ENCODE results near the gene ETNK2.

Gene ETNK2

DNA sequence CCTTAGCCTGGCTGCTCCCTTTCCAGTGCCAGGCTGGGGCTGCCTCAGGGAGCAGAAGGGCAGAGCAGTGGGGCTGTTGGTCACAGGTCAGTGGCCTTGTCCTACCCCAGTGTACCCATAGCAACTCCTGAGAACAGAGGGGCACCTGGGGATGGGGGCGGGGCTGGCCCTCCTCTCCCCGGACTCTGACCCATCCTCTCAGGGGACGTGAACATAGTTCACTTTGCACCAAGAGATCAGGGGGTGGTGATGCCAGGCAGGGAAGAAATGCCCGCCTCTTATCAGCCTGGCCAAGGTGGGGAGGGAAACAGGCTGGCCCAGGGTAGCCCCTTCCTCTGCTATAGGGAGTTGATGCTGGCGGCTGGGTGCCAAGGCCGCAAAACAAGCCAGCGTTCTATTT is 4.9 kb downstream of the ETNK2 start:
- no peak for DNase-seq

DNA sequence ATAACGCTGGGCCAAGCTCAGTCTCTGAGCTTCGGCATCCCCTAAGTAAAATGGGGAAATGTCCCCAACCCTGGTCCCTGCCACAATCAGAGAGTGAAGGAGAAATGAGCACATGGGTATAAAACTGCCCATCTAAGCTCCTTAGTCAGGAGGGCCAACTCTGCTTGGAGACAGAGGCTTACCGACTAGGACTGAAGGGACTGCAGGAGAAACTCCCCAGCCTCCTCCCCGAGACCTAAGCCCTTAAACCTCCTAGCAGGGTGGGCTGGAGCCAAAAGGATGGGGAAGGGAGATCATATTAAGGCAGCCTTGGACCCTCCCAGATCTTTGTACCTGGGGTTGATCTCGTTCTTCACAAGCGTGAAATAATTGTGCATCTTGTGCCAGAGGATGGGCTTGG is 5.5 kb downstream of the ETNK2 start:
- DNase-seq = no peak

DNA sequence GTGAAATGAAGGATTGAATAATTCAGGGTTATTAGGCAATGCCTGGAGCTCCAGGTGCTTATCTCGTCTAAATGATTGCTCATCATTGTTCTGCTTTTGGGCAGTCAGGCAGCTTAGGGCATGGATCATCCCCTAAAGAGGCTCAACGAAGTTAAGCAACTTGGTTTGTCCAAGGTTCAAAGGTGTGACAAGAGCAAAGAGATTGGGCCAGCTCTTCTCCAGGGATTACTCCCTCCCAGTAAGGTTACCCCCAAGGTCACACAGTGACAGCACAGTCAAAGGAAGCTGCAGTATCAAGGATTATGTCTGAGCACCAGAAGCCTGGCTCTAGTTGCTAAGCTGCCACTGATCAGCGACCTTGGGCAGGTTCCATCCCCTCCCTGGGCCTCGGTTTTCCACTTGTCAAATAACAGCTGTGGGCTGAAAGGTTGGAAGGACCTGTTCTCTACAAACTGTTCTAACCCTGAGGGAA is 6.8 kb downstream of the ETNK2 start:
- no peak for DNase-seq

DNA sequence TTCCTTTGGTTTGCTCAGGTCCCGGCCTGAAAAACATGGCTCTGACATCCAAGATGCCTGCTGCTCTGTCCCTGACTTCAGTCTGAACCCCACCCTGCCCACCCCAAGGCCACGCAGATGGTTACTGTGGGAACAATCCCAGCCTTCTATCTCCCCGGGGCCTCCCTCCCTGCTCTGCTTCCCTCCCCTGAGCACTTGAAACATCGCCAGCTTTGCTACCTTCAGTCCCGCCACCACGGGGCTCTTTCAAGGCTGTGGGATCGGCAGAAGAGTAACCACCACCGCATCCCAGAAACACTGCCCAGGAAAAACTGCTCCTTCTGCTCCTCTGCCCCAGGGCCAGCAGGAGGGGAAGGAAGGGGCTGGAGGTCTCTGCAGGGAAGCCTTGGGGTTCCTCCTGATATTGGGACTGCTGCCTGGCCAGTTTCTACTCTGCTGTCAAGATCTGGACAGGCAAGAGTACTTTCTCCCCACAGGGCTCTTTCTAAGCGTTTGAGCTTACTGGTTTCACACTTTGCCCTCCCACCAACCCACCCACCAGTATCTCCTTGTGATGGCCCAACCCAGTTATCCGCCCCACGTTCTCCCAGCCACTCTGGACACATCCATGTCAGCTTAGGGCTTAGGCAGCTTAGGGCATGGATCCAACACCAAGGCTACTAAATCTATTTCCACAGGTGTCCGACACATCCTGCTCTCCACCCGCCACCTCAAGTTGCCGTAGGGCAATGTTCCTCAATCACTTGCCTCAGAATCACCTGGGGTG is 8.4 kb downstream of the ETNK2 start:
- DNase-seq = no peak

DNA sequence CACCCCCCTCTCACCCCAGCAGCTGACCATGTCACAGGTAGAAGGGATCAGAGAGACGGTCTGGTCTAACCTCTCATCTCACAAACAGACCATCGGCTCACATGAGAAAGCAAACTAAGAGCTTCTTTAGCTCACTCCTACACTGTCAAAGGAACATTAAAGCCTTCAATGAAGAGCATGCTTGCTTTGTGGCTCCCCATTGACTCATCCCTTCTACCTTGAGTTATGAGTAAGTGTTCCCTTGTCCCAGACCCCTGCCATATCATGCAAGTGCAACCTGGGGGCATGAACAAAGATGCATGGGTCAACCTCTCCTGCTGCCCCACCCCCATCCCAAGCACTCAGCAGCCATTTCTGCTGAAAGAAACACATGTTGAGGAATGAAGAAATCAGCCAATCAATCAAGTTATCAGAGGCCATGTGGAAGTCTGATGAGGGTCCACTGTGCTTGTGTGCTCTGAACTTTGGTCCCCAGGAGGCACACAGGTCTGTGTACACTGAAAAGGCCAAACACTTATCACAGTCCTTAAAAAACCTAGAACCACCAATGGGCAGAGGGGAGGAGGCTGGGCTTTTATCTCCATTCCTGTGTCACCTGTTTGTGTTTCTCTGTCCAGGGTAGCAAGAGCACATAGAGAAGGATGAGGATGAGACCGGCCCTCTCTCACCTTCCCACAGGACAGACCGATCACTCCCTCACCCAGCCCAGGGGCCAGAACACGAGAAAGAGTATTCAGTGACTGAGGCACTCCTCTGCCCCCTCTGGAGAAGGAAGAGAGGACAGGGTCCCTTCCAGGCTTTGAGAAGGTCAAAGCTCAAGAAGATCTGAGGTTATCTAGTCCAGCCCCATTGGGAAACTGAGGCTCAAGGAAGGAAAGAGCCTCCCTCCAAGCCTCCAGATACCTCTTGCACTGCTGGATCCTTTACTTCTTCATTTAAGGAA is 9.5 kb downstream of the ETNK2 start:
- DNase-seq = no peak

DNA sequence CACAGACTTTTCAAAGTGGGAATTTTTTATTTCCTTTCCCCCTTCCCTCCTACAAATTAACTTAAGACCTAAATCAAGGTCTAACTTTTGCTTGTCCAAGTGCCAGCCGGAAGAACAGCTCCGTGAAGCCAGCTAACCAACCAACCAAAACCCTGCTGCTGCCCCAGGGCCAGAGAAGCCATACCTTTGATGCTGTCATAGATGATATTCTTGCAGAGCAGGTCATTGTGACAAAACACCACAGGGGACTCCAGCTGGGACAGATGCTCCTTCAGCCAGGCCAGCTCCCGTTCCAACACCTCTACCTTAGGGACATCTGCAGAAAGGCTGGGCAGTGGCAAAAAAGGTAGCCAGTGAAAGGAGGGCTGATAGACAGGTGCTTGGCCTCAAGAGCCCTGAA is 10.7 kb downstream of the ETNK2 start:
- DNase-seq = no peak

DNA sequence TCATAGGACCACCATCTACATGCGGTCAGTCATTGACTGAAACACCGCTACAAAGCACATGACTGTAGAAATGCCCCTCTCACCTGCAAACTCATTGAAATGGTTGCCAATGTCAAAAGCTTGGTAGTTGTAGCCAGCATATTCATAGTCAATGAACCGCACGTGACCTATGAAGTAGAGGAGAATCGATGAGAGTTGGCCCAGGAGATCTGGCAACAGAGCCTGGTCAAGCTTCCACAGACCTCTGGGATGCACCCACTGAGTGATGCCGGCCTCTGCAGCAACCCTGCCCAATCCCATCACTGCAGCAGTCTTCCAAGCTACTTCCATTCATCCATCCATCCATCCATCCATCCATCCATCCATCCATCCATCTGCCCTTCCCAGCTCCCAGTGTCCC is 11.9 kb downstream of the ETNK2 start:
- DNase-seq = no peak

DNA sequence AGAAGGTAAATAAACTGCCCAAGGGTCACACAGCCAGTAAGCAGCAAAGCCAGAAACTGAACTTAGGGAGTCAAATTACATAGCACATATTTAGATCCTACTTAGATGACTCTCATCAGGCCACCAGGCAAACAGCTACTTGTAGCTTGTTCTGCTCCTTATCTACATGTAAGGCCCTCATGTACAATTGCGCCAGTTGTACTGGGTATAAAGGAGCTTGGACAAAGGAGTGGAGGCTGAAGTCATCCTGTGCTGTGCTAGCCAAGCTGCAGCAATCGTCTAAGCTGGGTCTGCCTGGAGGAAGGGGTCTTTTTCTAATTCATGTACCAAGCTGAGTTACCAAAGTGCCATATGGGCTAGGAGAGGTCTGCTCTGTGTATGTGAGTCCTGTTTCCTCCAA is 12.8 kb downstream of the ETNK2 start:
- no peak for DNase-seq

DNA sequence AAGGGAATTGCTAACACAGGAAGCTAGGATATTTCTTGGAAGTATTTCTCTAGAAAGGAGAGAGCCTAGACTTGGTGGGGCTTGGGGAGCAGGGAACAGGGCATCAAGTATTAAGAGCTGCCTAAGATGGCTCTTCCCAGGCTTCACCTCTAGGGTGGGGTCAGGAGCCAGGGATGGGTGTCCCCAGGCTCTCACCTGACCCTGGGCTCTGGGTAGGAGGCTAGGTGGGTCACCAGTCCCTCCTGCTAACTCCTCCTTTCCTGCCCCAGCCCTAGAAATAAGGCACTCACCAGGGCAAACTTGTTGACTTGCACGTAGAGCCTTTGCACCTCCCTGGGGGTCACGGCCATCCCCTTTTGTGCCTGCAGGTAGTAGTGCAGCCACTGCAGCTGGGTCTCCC is 15.0 kb downstream of the ETNK2 start:
- DNase-seq = no peak

DNA sequence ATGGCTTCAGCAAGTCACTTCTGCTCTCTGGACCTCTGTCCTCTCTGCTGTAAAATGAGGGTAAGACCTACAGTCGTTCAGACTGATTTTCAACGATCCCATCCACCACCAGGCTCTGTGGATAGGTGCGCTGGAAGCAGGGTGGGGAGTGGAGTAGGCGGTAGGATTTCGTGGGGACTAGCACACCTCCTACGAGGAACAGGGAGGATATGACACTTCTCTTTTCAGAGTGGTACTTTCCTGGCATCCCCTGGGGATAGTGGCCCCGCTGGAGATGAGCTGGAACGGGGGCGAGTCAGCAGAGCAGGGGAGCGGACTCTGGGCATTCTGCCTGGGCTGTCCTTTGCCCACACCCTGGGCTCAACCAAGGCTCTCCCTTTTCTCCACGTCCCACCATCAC is 17.7 kb downstream of the ETNK2 start:
- no peak for DNase-seq

DNA sequence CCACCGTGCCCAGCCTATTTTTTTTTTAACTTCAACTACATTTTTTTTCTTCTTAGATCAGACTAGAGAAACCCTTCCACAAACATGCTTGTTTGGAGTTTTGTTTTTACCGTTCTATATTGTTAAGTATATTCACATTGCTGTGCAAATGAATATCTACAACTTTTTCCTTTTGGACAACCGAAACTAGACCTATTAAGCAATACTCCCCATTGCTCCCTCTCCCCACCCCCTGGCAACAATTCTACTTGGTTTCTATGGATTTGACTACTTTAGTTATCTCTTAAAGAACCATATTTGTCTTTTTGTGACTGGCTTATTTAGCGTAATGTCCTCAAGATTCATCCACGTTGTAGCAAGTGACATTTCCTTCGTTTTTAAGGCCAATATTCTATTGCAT is 19.1 kb downstream of the ETNK2 start:
- DNase-seq = no peak

DNA sequence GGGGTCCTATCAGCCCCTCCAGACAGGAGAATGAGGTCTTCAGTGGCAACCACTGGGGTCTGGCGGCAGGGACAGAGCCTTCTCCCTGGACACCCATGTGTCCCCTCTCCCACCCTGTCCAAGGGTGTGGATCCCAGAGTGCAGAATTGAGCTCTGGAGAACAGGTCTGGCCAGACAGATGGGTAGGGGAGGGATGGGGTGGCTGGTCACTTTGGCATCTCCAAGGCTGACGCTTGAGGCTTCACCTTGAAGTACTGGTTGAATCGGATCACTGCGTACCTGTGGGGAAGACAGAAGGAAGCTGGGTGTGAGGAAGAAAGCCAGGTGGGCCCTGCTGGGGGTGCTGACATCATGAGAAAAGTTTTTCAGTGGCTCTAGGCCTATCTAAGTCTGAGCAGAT is 19.9 kb downstream of the ETNK2 start:
- no peak for DNase-seq

DNA sequence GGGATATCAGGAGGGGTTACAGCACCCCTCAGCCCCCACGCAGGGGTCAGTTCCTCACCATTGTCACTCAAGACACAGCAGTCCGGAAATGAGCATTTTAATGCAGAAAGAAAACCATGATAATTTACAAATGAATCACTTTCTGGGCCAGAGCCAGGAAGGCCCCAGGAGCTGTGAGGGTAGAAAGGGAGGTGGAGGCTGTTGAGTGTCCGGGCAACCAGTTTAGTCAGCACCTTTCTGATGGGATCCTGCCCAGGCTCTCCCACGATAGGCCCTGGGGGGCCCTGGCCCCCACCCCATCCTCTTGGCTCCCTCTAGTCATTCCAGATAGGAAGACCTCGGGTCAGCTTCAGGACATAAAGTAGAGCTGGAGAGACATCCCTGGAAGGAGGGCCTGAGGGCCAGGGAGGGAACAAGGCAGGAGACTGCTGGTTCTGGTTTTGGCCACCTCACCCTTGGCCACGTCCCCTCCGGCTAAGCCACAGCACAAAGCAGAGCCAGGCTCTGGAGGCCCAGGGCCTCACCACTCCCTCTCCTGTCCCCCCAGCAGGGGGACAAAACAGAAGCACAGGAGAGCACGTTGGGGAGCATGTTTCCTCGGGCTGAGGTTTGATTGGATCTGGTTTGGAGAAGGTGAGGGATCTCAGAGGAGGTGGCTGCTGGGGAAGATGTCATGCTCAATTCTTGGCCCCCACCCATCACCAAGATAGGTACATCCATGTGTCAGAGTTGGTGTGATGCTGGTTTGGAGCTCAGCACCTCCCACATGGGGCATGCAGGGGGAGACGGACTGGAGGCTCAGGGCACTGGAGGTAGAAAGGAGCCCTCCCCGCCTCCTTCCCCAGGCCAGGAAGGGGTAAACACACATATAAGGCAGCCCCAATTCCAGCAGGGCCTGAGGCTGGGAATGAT is 20.6 kb downstream of the ETNK2 start:
- DNase-seq = no peak

DNA sequence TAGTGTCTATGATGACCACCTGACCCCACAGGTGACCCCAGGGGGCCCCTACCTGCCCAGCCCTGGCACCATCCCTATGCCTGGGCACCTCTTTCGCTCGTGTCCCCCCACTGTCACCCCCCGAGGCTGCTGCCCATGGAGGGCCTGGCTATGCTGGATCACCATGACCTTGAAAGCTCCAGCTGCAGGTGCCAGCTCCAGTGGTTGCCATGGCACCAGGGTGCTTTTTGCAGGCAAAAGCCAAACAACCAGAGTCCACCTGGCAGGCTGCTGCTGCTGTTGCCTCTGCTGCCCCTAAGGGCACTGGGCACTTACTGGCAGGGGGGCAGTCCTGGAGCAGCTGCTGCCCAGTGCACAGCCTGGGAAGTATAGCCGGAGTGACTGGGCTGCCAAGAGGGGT is 21.7 kb downstream of the ETNK2 start:
- no peak for DNase-seq

DNA sequence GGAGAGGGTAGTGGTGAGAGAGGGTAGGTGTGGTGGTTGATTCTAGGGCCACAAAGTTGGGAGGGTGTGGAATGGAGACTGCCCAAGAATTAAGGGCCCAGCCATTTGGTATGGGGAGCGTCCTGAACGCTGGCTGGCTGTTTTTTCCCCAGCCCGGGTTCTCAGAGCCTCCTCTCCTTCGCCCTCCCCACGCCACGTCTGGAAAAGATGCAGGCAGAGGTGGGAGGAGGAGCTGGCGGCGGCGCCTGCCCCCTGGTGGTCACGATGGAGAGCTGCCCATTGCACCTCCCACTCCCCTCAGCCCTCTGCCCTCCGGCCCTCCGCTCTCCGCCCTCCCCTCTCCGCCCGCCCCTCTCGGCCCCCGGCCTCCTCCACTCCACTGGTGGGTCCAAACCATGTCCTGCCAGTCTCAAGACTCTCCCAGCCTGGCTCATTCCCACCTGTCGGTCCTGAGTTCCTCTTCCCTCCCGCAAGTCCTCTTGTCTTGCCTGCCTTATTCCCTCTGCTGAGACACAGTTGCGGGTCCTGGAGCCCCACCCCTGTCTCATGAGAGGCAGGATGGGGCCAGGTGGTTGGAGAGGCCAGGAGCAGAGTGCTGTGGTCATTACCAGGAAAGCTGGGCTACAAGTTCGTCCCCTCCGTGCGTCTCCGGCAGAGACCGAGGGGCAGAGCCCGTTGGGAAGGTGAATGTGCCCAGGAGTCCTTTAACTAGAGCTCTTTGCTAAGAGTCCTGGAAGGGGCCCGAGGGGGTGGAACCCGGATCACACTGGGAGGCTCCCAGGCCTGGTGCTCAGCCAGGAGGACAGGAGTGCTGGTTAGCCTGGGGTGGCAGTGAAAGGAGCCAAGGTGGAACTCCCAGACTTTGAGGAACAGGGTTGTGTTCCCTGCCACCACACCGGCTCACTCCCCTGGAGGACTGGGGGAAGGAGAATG is 22.6 kb downstream of the ETNK2 start:
- DNase-seq = peak; percentile 63

DNA sequence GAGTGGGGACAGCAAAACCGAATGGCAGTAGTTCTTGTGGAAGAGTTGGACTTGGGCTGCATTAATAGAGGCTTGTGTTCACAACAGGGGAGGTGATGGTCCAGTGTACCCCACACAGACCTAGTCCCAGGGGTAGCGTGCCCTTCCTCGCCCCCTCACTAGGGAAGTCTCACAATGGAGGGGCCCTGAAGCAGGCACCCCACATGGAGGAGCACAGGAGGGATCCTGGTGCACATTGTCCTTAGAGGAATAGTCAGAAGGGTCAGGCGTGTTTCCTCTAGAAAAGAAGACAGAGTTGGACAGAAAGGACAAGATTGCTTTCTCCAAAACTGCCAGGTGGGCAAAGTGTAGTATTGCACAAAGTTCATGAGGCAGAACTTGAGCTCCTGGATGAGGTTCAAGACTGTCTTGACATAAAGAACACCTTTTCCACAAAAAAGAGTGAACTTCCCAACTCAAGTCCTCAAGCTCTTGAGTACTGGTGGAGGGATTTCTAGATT is 23.3 kb downstream of the ETNK2 start:
- no peak for DNase-seq

DNA sequence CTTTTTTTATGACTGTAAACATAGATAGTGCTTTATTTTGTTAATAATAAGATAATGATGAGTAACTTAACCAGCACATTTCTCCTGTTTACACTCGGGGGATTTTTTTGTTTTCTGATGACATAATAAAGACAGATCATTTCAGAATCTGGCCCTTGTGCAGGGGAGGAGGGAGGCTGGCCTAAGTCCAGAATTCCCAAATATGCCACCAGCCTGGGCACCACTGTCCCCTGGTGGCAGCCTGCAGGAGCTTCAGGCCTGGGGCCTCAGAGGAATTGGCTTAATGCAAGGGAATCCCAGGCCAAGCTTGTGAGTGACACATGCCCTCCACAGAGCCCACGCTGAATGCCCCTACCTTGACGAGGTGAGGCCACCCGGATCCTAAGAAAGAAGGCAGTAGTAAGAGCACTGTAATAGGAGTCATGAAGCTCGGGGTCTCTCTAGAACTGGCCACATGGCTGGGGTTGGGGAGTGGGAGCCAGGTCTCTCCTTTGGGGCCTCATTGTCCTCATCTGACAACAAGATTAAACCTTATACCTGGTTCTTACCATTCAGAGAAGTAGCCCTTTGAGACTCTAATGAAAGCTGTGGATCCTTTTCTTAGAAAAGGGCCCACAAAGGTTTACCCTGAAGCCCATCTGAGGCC is 24.1 kb downstream of the ETNK2 start:
- DNase-seq = peak; percentile 20

DNA sequence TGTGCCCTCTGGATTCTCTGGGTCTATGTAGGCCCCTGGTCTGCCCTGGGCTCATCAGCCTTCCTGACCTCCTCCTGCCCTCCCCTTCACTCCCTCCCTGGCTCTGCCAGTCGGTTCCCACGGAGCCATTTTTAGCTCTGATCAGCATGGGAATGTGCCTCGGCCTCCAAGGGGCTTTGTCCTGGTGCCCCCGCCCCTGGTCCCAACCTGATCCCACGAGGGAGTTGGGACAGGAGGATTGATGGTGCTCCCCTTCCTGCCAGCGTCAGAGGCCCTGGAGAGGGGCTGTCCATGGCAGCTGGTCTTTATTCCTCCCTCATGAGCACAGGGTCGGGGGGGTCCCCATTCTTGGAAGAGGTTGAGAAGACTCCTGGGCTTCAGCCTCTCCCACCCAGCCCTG is 24.9 kb downstream of the ETNK2 start:
- no peak for DNase-seq

DNA sequence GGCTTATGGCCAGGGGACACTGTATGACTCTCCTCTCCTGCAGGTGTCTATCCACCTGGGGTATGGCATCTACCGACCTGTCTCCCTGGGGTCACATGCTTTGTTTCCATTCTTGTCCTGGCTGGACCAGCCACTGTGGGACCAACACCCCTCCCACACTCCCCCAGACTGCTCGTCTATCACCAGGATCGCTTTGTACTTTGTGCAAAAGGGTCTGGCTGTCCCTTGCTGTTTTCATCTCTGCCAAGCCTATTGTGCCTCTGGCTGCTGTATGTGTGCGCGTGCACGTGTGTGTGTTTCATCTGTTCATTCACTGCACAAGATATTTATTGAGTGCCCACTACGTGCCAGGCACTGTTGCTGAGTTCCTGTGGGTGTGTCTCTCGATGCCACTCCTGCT is 25.5 kb downstream of the ETNK2 start:
- no peak for DNase-seq

DNA sequence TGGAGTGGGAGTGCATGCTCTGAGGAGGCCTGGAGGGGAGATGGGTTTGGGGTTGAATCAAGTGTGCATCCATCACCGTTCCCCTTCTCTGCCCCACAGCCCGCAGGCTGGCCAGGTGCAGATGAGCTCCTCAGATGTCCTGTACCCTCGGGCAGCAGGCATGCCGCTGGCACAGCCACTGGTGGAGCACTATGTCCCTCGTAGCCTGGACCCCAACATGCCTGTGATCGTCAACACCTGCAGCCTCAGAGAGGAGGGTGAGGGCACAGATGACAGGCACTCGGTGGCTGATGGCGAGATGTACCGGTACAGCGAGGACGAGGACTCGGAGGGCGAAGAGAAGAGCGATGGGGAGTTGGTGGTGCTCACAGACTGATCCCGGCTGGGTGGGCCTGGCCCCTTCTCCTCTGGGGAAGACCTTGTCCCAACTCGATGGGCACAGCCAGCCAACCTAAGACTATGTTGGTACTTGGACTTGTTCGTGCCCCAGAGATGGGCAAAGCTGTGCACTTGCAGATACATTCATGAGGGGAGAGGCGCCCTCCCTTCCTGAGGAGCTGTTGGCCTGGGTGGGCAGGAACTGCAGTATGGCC is 26.0 kb downstream of the ETNK2 start:
- DNase-seq = no peak

DNA sequence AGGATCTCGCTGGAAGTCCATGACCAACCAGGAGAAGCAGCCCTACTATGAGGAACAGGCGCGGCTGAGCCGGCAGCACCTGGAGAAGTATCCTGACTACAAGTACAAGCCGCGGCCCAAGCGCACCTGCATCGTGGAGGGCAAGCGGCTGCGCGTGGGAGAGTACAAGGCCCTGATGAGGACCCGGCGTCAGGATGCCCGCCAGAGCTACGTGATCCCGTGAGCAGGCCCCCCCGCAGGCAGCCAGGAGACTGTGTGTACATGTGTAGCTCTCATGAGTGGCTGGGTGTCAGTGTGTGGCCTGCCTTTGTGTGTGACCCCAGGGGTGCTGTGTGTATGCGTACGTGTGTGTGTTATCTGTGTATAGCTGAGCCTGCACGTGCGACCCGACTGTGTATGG is 27.2 kb downstream of the ETNK2 start:
- no peak for DNase-seq
